K562 (cell line): ENCODE data around the gene SDCCAG8. TPM values are rescaled to one million over a fixed set of nuclear protein-coding genes. Genes with fewer than 3 reads are reported as not detected.

Source experiments
- ATAC-seq: fragments of 200-7000 bp; cut with Tn5 transposase; 3 replicates; pipeline ENCODE4 v1.9.1; 2020; ENCODE audit warnings: moderate library complexity
- BruUV-seq: library from RNA; stranded (reverse); fragments of 400-500 nt; replicated peaks from 2 replicates; lab custom pipeline; 2021; lab: Mats Ljungman, UMichigan
- CTCF ChIA-PET: fragments of 300-600 bp; formaldehyde crosslinking; extraction: SDS; loops from one replicate; lab custom pipeline; 2021; ENCODE audit warnings: low intra/inter-chr PET ratio; lab: Yijun Ruan, JAX
- POLR2A ChIA-PET: fragments of 300-600, 350-650 bp; sonication (Branson Sonifier 250); formaldehyde crosslinking; extraction: SDS; loops from one replicate; lab custom pipeline; 2021; ENCODE audit warnings: antibody characterized with exemption, inconsistent platforms; lab: Yijun Ruan, JAX
- DNase-seq, 4 experiments: peaks; one replicate each; pipeline versions ENCODE4 v3.0.0 to v3.0.0-alpha.2; 2011 to 2018; ENCODE audit warnings: low spot score in 3 of 4, mixed read lengths in 3 of 4; ENCODE audit errors: extremely low read depth in 1 of 4
- FAIRE-seq: peaks from 2 replicates; lab custom pipeline; 2011; peaks lifted over from hg19 to GRCh38; lab: Jason Lieb, UNC
- H2AFZ ChIP-seq: 2 replicates; pipeline ENCODE4 v1.6.0; 2011; ENCODE audit warnings: low read depth, low read length, control low read depth, inconsistent platforms
- H3K27ac ChIP-seq: fragments of 200-600 bp; 3 replicates; pipeline ENCODE4 v1.8.0; 2011; ENCODE audit warnings: low read depth, mild to moderate bottlenecking, control low read depth, inconsistent platforms, low read length, moderate library complexity, mixed read lengths; ENCODE audit errors: extremely low read depth
- H3K27me3 ChIP-seq, 2 experiments: fragments of 300-600 bp in 1 of 2; 2 replicates in 1 of 2; 3 replicates in 1 of 2; pipeline versions ENCODE4 v1.6.0 to v1.8.0; 2011; ENCODE audit warnings: inconsistent platforms in 2 of 2, low read length in 2 of 2, mild to moderate bottlenecking in 1 of 2, mixed read lengths in 1 of 2, moderate library complexity in 1 of 2; ENCODE audit not compliant: control insufficient read depth in 2 of 2, insufficient read depth in 2 of 2
- H3K36me3 ChIP-seq: fragments of 300-600 bp; 3 replicates; pipeline ENCODE4 v1.8.0; 2011; ENCODE audit warnings: mild to moderate bottlenecking, low read length, inconsistent platforms; ENCODE audit not compliant: control insufficient read depth, insufficient read depth
- H3K4me1 ChIP-seq, 2 experiments: fragments of 200-600 bp in 1 of 2; replicated peaks in 1 of 2; 2 replicates in 1 of 2; 3 replicates in 1 of 2; pipeline versions ENCODE4 v1.5.1 to v1.8.0; 2011; ENCODE audit warnings: inconsistent platforms in 2 of 2, low read length in 2 of 2, mild to moderate bottlenecking in 1 of 2, mixed read lengths in 1 of 2, moderate library complexity in 1 of 2; ENCODE audit not compliant: control insufficient read depth in 2 of 2, insufficient read depth in 2 of 2
- H3K4me2 ChIP-seq: 2 replicates; pipeline ENCODE4 v1.6.1; 2011; ENCODE audit warnings: low read length, control low read depth, inconsistent platforms, mixed read lengths; ENCODE audit not compliant: insufficient read depth
- H3K4me3 ChIP-seq: fragments of 200-600 bp; sonication (generic), shearing (Covaris generic); 2 replicates; pipeline ENCODE4 v1.5.1; 2016; ENCODE audit warnings: control low read depth, inconsistent platforms
- H3K79me2 ChIP-seq: fragments of 200-600 bp; 3 replicates; pipeline ENCODE4 v1.8.0; 2011; ENCODE audit warnings: low read length, inconsistent platforms; ENCODE audit not compliant: control insufficient read depth, insufficient read depth
- H3K9ac ChIP-seq, 2 experiments: 2 replicates each; pipeline versions ENCODE4 v1.6.0 to v1.6.1; 2011; ENCODE audit warnings: low read depth in 2 of 2, low read length in 2 of 2, control low read depth in 1 of 2, inconsistent platforms in 1 of 2, mild to moderate bottlenecking in 1 of 2, mixed read lengths in 1 of 2; ENCODE audit not compliant: insufficient read depth in 1 of 2
- H3K9me1 ChIP-seq: one replicate; pipeline ENCODE4 v1.6.0; 2011; ENCODE audit warnings: inconsistent platforms, mild to moderate bottlenecking, low read length, moderate library complexity; ENCODE audit not compliant: control insufficient read depth, insufficient read depth
- H3K9me3 ChIP-seq: replicated peaks from 2 replicates; pipeline ENCODE4 v1.5.1; 2011; ENCODE audit warnings: low read depth, low read length, inconsistent platforms; ENCODE audit not compliant: control insufficient read depth, insufficient read depth
- H4K20me1 ChIP-seq: replicated peaks from 2 replicates; pipeline ENCODE4 v1.6.1; 2011; ENCODE audit warnings: low read length, inconsistent platforms, mixed read lengths; ENCODE audit not compliant: control insufficient read depth, insufficient read depth
- EP300 ChIP-seq: IDR thresholded peaks from 2 replicates; pipeline ENCODE4 v1.6.1; 2012; ENCODE audit warnings: low read length, improper control_type of control experiment
- FUS ChIP-seq: fragments of 200-400 bp; formaldehyde crosslinking; optimal IDR thresholded peaks from 2 replicates; pipeline ENCODE3; 2017; ENCODE audit warnings: low read depth, low read length
- HMGXB4 ChIP-seq: sonication (generic); formaldehyde crosslinking; IDR thresholded peaks from 2 replicates; pipeline ENCODE4 v1.8.1; 2023; ENCODE audit warnings: mild to moderate bottlenecking, missing genetic modification reagents
- KDM1A ChIP-seq, 2 experiments: fragments of 450-650 bp; IDR thresholded peaks; 2 replicates each; pipeline ENCODE4 v1.6.1; 2016; ENCODE audit warnings: mild to moderate bottlenecking in 2 of 2
- MEF2D ChIP-seq: conservative IDR thresholded peaks from 2 replicates; pipeline ENCODE4 v1.6.1; 2016; ENCODE audit warnings: low read depth, missing genetic modification characterization, missing compliant biosample characterization
- PHTF2 ChIP-seq: fragments of 250-450 bp; sonication (Bioruptor Pico); IDR thresholded peaks from 2 replicates; pipeline ENCODE4 v1.5.0; 2021; ENCODE audit warnings: mild to moderate bottlenecking
- PPARD ChIP-seq: fragments of 250-450 bp; sonication (Bioruptor Pico); IDR thresholded peaks from 2 replicates; pipeline ENCODE4 v1.8.0; 2022; ENCODE audit warnings: inconsistent platforms, mild to moderate bottlenecking, moderate library complexity
- SETDB1 ChIP-seq: IDR thresholded peaks from one replicate; pipeline ENCODE4 v1.6.1; 2012; ENCODE audit warnings: low read length, control low read depth, inconsistent platforms
- ZBTB17 ChIP-seq: fragments of 450-650 bp; formaldehyde crosslinking; IDR thresholded peaks from 2 replicates; pipeline ENCODE4 v1.4.0; 2020; ENCODE audit warnings: mild to moderate bottlenecking
- WGBS: fragments of 100-300 bp; shearing (Covaris generic); methylation state at CpG from one replicate; pipeline ENCODE4 v1.1.6; 2016; ENCODE audit warnings: low coverage, mixed read lengths; ENCODE audit not compliant: insufficient coverage; ENCODE audit errors: missing lambda C conversion rate; 5-methylcytosine and 5-hydroxymethylcytosine counted together
- in situ Hi-C: fragments of 300-500 bp; cut with MboI; formaldehyde crosslinking; loops from 4 replicates; pipeline ENCODE4 v1.15.0; 2018; ENCODE audit warnings: inconsistent platforms, mixed read lengths
- intact Hi-C: fragments of 100-400 bp; cut with micrococcal nuclease; formaldehyde crosslinking; loops from 2 replicates; pipeline ENCODE4 v1.14.2; 2022
- polyA plus RNA-seq, 8 experiments: library from polyadenylated mRNA; depleted of rRNA in 4 of 8; stranded (reverse) in 5 of 8; unstranded in 3 of 8; fragments of >200 nt; fragmentation: Nextera tagmentation in 2 of 8; fragmentation: Illumina TruSeq in 1 of 8; extraction: Ambion mirVana in 2 of 8; extraction: Trizol in 1 of 8; gene quantifications; 2 replicates each; pipeline versions ENCODE4 v1.2.1 to v1.2.3, GENCODE V29; 2011 to 2014; ENCODE audit warnings: inconsistent platforms in 1 of 8, missing spikeins in 1 of 8
- total RNA-seq, 7 experiments: library from RNA; depleted of rRNA in 6 of 7; stranded (reverse); fragments of >200 nt in 6 of 7; fragmentation: Illumina TruSeq in 2 of 7; extraction: Trizol in 2 of 7; gene quantifications; 2 replicates each; pipeline versions ENCODE4 v1.2.1 to v1.2.3, GENCODE V29; 2011 to 2021; ENCODE audit warnings: low replicate concordance in 1 of 7

Gene SDCCAG8
- total and polyA plus RNA-seq, 9 of the 15 experiments (the other 6 are each of a cell fraction or from before 2014, with no cell fraction given): 17.9 to 36.7 (median 25.4) TPM

GRCh38 chr1:243406424-243406823 lies 150.6 kb downstream of the SDCCAG8 start:
- H3K4me2 ChIP-seq: no peak overlapping the region
- no TSS peak for BruUV-seq
- CTCF ChIA-PET: no interaction called here
- no peak for FAIRE-seq
- 38% methylated on average over 7 of the region's 7 CpGs for WGBS
- POLR2A ChIA-PET: no interaction called here
- H2AFZ ChIP-seq: no peak overlapping the region
- H3K79me2 ChIP-seq: no peaks in the 10 kb centered on the region
- H3K36me3 ChIP-seq: no peaks in the 10 kb centered on the region
- H3K9me3 ChIP-seq: no peaks in the 10 kb centered on the region
- no peaks in the 10 kb centered on the region; a peak in 2 of 5 replicates for H3K4me1 ChIP-seq
- TF ChIP-seq HMGXB4 (CRISPR knock-in tag) (no peak), MEF2D (no peak), SETDB1 (no peak), KDM1A (IDR thresholded peaks at IDR 0.05) (no peak), PPARD (CRISPR knock-in tag) (no peak), EP300 (no peak), PHTF2 (CRISPR knock-in tag) (no peak), ZBTB17 (no peak), FUS (no peak)
- TF ChIP-seq, all 486 proteins: peak for 0
- Histone ChIP-seq H3K9me1 (no peaks in the 10 kb centered on the region), H3K4me3 (no peak overlapping the region), H3K27me3 (no peaks in the 10 kb centered on the region), H4K20me1 (no peaks in the 10 kb centered on the region), H3K9ac (no peak overlapping the region), H3K27ac (no peak overlapping the region)
- in situ Hi-C loops (no loop called here), intact Hi-C loops (no loop called here)
- no peak for ATAC-seq
- no peak for DNase-seq
